ENCODE data around the gene DCDC2. TPM values are rescaled to one million over a fixed set of nuclear protein-coding genes. Genes with fewer than 3 reads are reported as not detected.

The DCDC2 gene
- total and polyA plus RNA-seq, 4 experiments from 2014 or later = 0.44 to 0.47 TPM; not detected in 2

- H3K9me3 Mint-ChIP-seq = peaks cover 0 to 3% (median 0%) of the 10 kb centered on the region in 8 donors
- H3K4me1 Mint-ChIP-seq = no peaks in the 10 kb centered on the region
- no peak overlapping the region for H3K4me3 ChIP-seq (ENCODE audit: low read length in 2 of 2)
- no peak for DNase-seq
- intact Hi-C loops (cut with micrococcal nuclease) = no loop called here
- no peaks in the 10 kb centered on the region for H3K36me3 ChIP-seq (ENCODE audit: insufficient read depth, low read length)
- H3K9me3 ChIP-seq (ENCODE audit: control insufficient read depth in 1 of 2, low read length in 2 of 2) = no peaks in the 10 kb centered on the region
- no peak overlapping the region for H3K4me3 Mint-ChIP-seq
- no peaks in the 10 kb centered on the region for H3K4me1 ChIP-seq (ENCODE audit: insufficient read depth, low read length)
- POLR2A ChIA-PET (ENCODE audit: partially characterized antibody) = no interaction called here
- no peaks in the 10 kb centered on the region for H3K36me3 Mint-ChIP-seq
- CTCF ChIA-PET (ENCODE audit: partially characterized antibody) = interaction anchor here (1.3 kb wide), 1 partner anchor 30 kb away, joined by 4 read pairs; no protein-coding TSS in a partner anchor
- peaks cover 6 to 8% of the 10 kb centered on the region in 2 donors for H3K27me3 Mint-ChIP-seq
- H3K27me3 ChIP-seq (ENCODE audit: insufficient read depth, low read length) = peaks cover 7% of the 10 kb centered on the region
- no peak overlapping the region for H3K27ac ChIP-seq (ENCODE audit: low read depth, low read length)
- H3K27ac Mint-ChIP-seq = no peak overlapping the region
These were observed 27.6 kb downstream of the DCDC2 start for GRCh38 chr6:24330137-24330732.

- Histone ChIP-seq H3K27me3 (ENCODE audit: insufficient read depth, low read length) (peaks cover 7% of the 10 kb centered on the region), H3K4me3 (ENCODE audit: low read length in 2 of 2) (no peak overlapping the region), H3K36me3 (ENCODE audit: insufficient read depth, low read length) (no peaks in the 10 kb centered on the region), H3K27ac (ENCODE audit: low read depth, low read length) (no peak overlapping the region), H3K9me3 (ENCODE audit: control insufficient read depth in 1 of 2, low read length in 2 of 2) (no peaks in the 10 kb centered on the region), H3K4me1 (ENCODE audit: insufficient read depth, low read length) (no peaks in the 10 kb centered on the region)
- no peaks in the 10 kb centered on the region for H3K36me3 Mint-ChIP-seq
- H3K27ac Mint-ChIP-seq = no peak overlapping the region
- ChIA-PET CTCF (ENCODE audit: partially characterized antibody) (no interaction called here), POLR2A (ENCODE audit: partially characterized antibody) (no interaction called here)
- intact Hi-C loops (cut with micrococcal nuclease) = no loop called here
- peaks cover 8 to 12% of the 10 kb centered on the region in 2 donors for H3K27me3 Mint-ChIP-seq
- no peaks in the 10 kb centered on the region for H3K4me1 Mint-ChIP-seq
- no peak for DNase-seq
- H3K9me3 Mint-ChIP-seq = peaks cover 0 to 3% (median 0%) of the 10 kb centered on the region in 8 donors
- H3K4me3 Mint-ChIP-seq = no peak overlapping the region
These were observed 28.4 kb downstream of the DCDC2 start for GRCh38 chr6:24329451-24329850.

GRCh38 chr6:24329022-24329421 is 28.8 kb downstream of the DCDC2 start:
- no peak overlapping the region for H3K27ac Mint-ChIP-seq

GRCh38 chr6:24327756-24328155 is 30.1 kb downstream of the DCDC2 start:
- no peak for DNase-seq
- Histone ChIP-seq H3K36me3 (ENCODE audit: insufficient read depth, low read length) (no peaks in the 10 kb centered on the region), H3K9me3 (ENCODE audit: control insufficient read depth in 1 of 2, low read length in 2 of 2) (no peaks in the 10 kb centered on the region), H3K4me1 (ENCODE audit: insufficient read depth, low read length) (no peaks in the 10 kb centered on the region), H3K27ac (ENCODE audit: low read depth, low read length) (no peak overlapping the region), H3K4me3 (ENCODE audit: low read length in 2 of 2) (no peak overlapping the region), H3K27me3 (ENCODE audit: insufficient read depth, low read length) (peaks cover 7% of the 10 kb centered on the region)
- Mint-ChIP-seq H3K4me3 (no peak overlapping the region), H3K36me3 (no peaks in the 10 kb centered on the region), H3K4me1 (no peaks in the 10 kb centered on the region), H3K9me3 (peaks cover 0 to 3% (median 0%) of the 10 kb centered on the region in 8 donors), H3K27me3 (peaks cover 8 to 15% of the 10 kb centered on the region in 2 donors), H3K27ac (no peak overlapping the region)
- ChIA-PET POLR2A (ENCODE audit: partially characterized antibody) (no interaction called here), CTCF (ENCODE audit: partially characterized antibody) (no interaction called here)
- intact Hi-C loops (cut with micrococcal nuclease) = no loop called here

More at GRCh38 chr6:24329022-24329421, 28.8 kb downstream of the DCDC2 start:
- no peak for DNase-seq
- no peaks in the 10 kb centered on the region for H3K36me3 ChIP-seq (ENCODE audit: insufficient read depth, low read length)
- no peak overlapping the region for H3K27ac ChIP-seq (ENCODE audit: low read depth, low read length)
- H3K4me3 ChIP-seq (ENCODE audit: low read length in 2 of 2) = no peak overlapping the region
- Mint-ChIP-seq H3K4me1 (no peaks in the 10 kb centered on the region), H3K9me3 (peaks cover 0 to 3% (median 0%) of the 10 kb centered on the region in 8 donors), H3K27me3 (peaks cover 9 to 13% of the 10 kb centered on the region in 2 donors), H3K4me3 (no peak overlapping the region), H3K36me3 (no peaks in the 10 kb centered on the region)
- ChIA-PET CTCF (ENCODE audit: partially characterized antibody) (no interaction called here), POLR2A (ENCODE audit: partially characterized antibody) (no interaction called here)
- H3K9me3 ChIP-seq (ENCODE audit: control insufficient read depth in 1 of 2, low read length in 2 of 2) = no peaks in the 10 kb centered on the region
- H3K4me1 ChIP-seq (ENCODE audit: insufficient read depth, low read length) = no peaks in the 10 kb centered on the region
- peaks cover 7% of the 10 kb centered on the region for H3K27me3 ChIP-seq (ENCODE audit: insufficient read depth, low read length)
- intact Hi-C loops (cut with micrococcal nuclease) = no loop called here

- ChIA-PET POLR2A (ENCODE audit: partially characterized antibody) (no interaction called here), CTCF (ENCODE audit: partially characterized antibody) (no interaction called here)
- H3K9me3 ChIP-seq (ENCODE audit: control insufficient read depth in 1 of 2, low read length in 2 of 2) = no peaks in the 10 kb centered on the region
- Mint-ChIP-seq H3K4me1 (no peaks in the 10 kb centered on the region), H3K4me3 (no peak overlapping the region), H3K9me3 (peaks cover 0 to 3% (median 0%) of the 10 kb centered on the region in 8 donors), H3K36me3 (no peaks in the 10 kb centered on the region), H3K27me3 (peaks cover 8 to 22% of the 10 kb centered on the region in 2 donors), H3K27ac (no peak overlapping the region)
- intact Hi-C loops (cut with micrococcal nuclease) = no loop called here
- H3K4me3 ChIP-seq (ENCODE audit: low read length in 2 of 2) = no peak overlapping the region
- H3K4me1 ChIP-seq (ENCODE audit: insufficient read depth, low read length) = no peaks in the 10 kb centered on the region
- no peak overlapping the region for H3K27ac ChIP-seq (ENCODE audit: low read depth, low read length)
- no peaks in the 10 kb centered on the region for H3K36me3 ChIP-seq (ENCODE audit: insufficient read depth, low read length)
- DNase-seq = no peak
- peaks cover 7% of the 10 kb centered on the region for H3K27me3 ChIP-seq (ENCODE audit: insufficient read depth, low read length)
These were observed 31.9 kb downstream of the DCDC2 start for GRCh38 chr6:24325978-24326377.

GRCh38 chr6:24324617-24325016 is 33.2 kb downstream of the DCDC2 start:
- H3K27ac ChIP-seq (ENCODE audit: low read depth, low read length) = no peak overlapping the region
- ChIA-PET POLR2A (ENCODE audit: partially characterized antibody) (no interaction called here), CTCF (ENCODE audit: partially characterized antibody) (no interaction called here)
- Mint-ChIP-seq H3K4me1 (no peaks in the 10 kb centered on the region), H3K9me3 (peaks cover 0 to 3% (median 0%) of the 10 kb centered on the region in 8 donors), H3K27me3 (peaks cover 8 to 24% of the 10 kb centered on the region in 2 donors), H3K36me3 (no peaks in the 10 kb centered on the region), H3K27ac (no peak overlapping the region), H3K4me3 (no peak overlapping the region)
- no peak for DNase-seq
- no peak overlapping the region for H3K4me3 ChIP-seq (ENCODE audit: low read length in 2 of 2)
- no peaks in the 10 kb centered on the region for H3K4me1 ChIP-seq (ENCODE audit: insufficient read depth, low read length)
- intact Hi-C loops (cut with micrococcal nuclease) = no loop called here
- H3K36me3 ChIP-seq (ENCODE audit: insufficient read depth, low read length) = no peaks in the 10 kb centered on the region
- no peaks in the 10 kb centered on the region for H3K27me3 ChIP-seq (ENCODE audit: insufficient read depth, low read length)
- no peaks in the 10 kb centered on the region for H3K9me3 ChIP-seq (ENCODE audit: control insufficient read depth in 1 of 2, low read length in 2 of 2)

- Histone ChIP-seq H3K4me3 (ENCODE audit: low read length in 2 of 2) (no peak overlapping the region), H3K4me1 (ENCODE audit: insufficient read depth, low read length) (no peaks in the 10 kb centered on the region), H3K9me3 (ENCODE audit: control insufficient read depth in 1 of 2, low read length in 2 of 2) (no peaks in the 10 kb centered on the region), H3K27me3 (ENCODE audit: insufficient read depth, low read length) (no peaks in the 10 kb centered on the region), H3K36me3 (ENCODE audit: insufficient read depth, low read length) (no peaks in the 10 kb centered on the region), H3K27ac (ENCODE audit: low read depth, low read length) (no peak overlapping the region)
- Mint-ChIP-seq H3K9me3 (peaks cover 0 to 3% (median 0%) of the 10 kb centered on the region in 8 donors), H3K4me1 (no peaks in the 10 kb centered on the region), H3K4me3 (no peak overlapping the region), H3K36me3 (no peaks in the 10 kb centered on the region), H3K27ac (no peak overlapping the region), H3K27me3 (peaks cover 12 to 23% of the 10 kb centered on the region in 2 donors)
- POLR2A ChIA-PET (ENCODE audit: partially characterized antibody) = no interaction called here
- no peak for DNase-seq
- intact Hi-C loops (cut with micrococcal nuclease) = no loop called here
- CTCF ChIA-PET (ENCODE audit: partially characterized antibody) = no interaction called here
These were observed 34.1 kb downstream of the DCDC2 start for GRCh38 chr6:24323632-24324337.
